ENCODE data around the gene CDH26. TPM values are rescaled to one million over a fixed set of nuclear protein-coding genes. Genes with fewer than 3 reads are reported as not detected.

Gene CDH26
- total RNA-seq, 2 donors from 2014 or later, result 0.26 to 0.33 TPM

DNA sequence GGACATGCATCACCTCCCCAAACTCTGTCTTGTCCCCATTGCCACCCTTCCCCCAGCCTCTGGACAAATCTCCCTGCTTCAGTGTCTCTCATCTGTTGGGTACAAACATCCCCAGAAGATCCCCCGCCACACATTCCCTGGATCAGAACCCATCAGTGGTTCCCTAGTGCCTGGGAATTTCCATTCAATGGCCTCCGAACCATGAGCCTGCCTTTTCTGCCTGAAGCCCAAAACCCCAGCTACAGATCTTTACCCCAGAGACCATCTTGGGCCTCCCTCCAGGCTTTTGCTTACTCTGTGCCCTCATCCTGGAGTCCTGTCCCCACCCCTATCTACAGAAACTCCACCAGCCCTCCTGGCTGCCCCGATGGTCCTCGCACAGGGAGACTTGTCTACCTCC lies 78.1 kb downstream of the CDH26 start:
- 88 to 92% methylated on average over 4 of the region's 4 CpGs for WGBS, 2 donors
- no peaks in the 10 kb centered on the region for H3K4me1 ChIP-seq
- TF ChIP-seq, protein P1, sequence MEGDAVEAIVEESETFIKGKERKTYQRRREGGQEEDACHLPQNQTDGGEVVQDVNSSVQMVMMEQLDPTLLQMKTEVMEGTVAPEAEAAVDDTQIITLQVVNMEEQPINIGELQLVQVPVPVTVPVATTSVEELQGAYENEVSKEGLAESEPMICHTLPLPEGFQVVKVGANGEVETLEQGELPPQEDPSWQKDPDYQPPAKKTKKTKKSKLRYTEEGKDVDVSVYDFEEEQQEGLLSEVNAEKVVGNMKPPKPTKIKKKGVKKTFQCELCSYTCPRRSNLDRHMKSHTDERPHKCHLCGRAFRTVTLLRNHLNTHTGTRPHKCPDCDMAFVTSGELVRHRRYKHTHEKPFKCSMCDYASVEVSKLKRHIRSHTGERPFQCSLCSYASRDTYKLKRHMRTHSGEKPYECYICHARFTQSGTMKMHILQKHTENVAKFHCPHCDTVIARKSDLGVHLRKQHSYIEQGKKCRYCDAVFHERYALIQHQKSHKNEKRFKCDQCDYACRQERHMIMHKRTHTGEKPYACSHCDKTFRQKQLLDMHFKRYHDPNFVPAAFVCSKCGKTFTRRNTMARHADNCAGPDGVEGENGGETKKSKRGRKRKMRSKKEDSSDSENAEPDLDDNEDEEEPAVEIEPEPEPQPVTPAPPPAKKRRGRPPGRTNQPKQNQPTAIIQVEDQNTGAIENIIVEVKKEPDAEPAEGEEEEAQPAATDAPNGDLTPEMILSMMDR (IDR thresholded peaks at IDR 0.05), result no peak
- TF ChIP-seq POLR2A (IDR thresholded peaks at IDR 0.05), result no peak

GRCh38 chr20:60036746-60037499 lies 78.7 kb downstream of the CDH26 start:
- Histone ChIP-seq H3K27ac (no peak overlapping the region), H3K36me3 (replicated peaks in 1 of 2; ENCODE audit: insufficient read depth in 1 of 2, low read depth in 2 of 2) (no peaks in the 10 kb centered on the region), H3K4me3 (no peak overlapping the region), H3K27me3 (no peaks in the 10 kb centered on the region), H3K9me3 (no peaks in the 10 kb centered on the region), H3K4me1 (no peaks in the 10 kb centered on the region)
- TF ChIP-seq POLR2A (IDR thresholded peaks at IDR 0.05), result no peak
- TF ChIP-seq, protein P1 (IDR thresholded peaks at IDR 0.05), result no peak
- 62 to 69% methylated on average over 7 to 10 of the region's 10 CpGs for WGBS, 2 donors
- ATAC-seq, result no peak
- intact Hi-C loops (cut with DNase I), result no loop called here
- no peak for DNase-seq

More for the DNA sequence above, 78.1 kb downstream of the CDH26 start:
- H3K36me3 ChIP-seq (replicated peaks in 1 of 2; ENCODE audit: insufficient read depth in 1 of 2, low read depth in 2 of 2), result no peaks in the 10 kb centered on the region
- H3K27ac ChIP-seq, result no peak overlapping the region
- H3K27me3 ChIP-seq, result no peaks in the 10 kb centered on the region
- H3K4me3 ChIP-seq, result no peak overlapping the region
- ATAC-seq, result no peak
- intact Hi-C loops (cut with DNase I), result no loop called here
- no peak for DNase-seq
- no peaks in the 10 kb centered on the region for H3K9me3 ChIP-seq

GRCh38 chr20:60038400-60039008 lies 80.3 kb downstream of the CDH26 start:
- 72 to 81% methylated on average over 4 of the region's 4 CpGs for WGBS, 2 donors

DNA sequence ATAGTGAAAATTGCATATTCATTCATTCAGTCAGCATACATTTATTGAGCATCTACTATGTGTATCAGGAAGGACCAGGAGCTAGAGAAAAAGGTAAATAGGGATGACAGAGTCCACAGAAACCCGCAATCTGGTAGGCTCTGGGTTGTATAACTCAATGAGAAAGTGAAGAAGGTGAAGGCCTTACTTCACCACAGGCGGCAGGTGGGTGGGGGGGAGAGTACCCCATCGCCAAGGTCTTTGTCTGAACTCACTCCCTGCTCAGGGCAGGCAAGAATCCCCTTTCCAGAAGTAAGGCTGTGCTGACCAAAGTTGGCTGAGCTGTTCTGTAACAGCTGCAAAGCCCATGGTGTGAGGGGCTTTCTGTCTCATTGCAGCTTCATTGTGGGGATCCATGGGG lies 81.3 kb downstream of the CDH26 start:
- H3K27me3 ChIP-seq, result no peaks in the 10 kb centered on the region
- intact Hi-C loops (cut with DNase I), result no loop called here
- DNase-seq (no peak), ATAC-seq (no peak)
- H3K4me3 ChIP-seq, result no peak overlapping the region
- no peaks in the 10 kb centered on the region for H3K4me1 ChIP-seq
- TF ChIP-seq, protein P1 (IDR thresholded peaks at IDR 0.05), result no peak
- TF ChIP-seq POLR2A (IDR thresholded peaks at IDR 0.05), result no peak
- no peak overlapping the region for H3K27ac ChIP-seq
- no peaks in the 10 kb centered on the region for H3K36me3 ChIP-seq (replicated peaks in 1 of 2; ENCODE audit: insufficient read depth in 1 of 2, low read depth in 2 of 2)
- no peaks in the 10 kb centered on the region for H3K9me3 ChIP-seq
- 86 to 96% methylated on average over 3 of the region's 3 CpGs for WGBS, 2 donors

More at GRCh38 chr20:60038400-60039008, 80.3 kb downstream of the CDH26 start:
- TF ChIP-seq, protein P1 (IDR thresholded peaks at IDR 0.05), result no peak
- TF ChIP-seq POLR2A (IDR thresholded peaks at IDR 0.05), result no peak
- no peaks in the 10 kb centered on the region for H3K4me1 ChIP-seq
- no peak for DNase-seq
- H3K27me3 ChIP-seq, result no peaks in the 10 kb centered on the region
- H3K27ac ChIP-seq, result no peak overlapping the region
- intact Hi-C loops (cut with DNase I), result no loop called here
- no peaks in the 10 kb centered on the region for H3K9me3 ChIP-seq
- H3K36me3 ChIP-seq (replicated peaks in 1 of 2; ENCODE audit: insufficient read depth in 1 of 2, low read depth in 2 of 2), result no peaks in the 10 kb centered on the region
- no peak overlapping the region for H3K4me3 ChIP-seq
- ATAC-seq, result no peak

Measured in body of pancreas (tissue), 4 donors.